Liver (tissue), 3 donors: ENCODE data around the gene MARCHF3.

Experiments used
- EGR1 ChIP-seq, 2 donors: IDR thresholded peaks; 2 replicates each; pipeline ENCODE4 v1.6.1; 2016 to 2018; ENCODE audit warnings: antibody characterized with exemption in 2 of 2, low read depth in 2 of 2
- GABPA ChIP-seq, 2 donors: IDR thresholded peaks in 1 of 2; conservative IDR thresholded peaks in 1 of 2; 2 replicates each; pipeline ENCODE4 v1.6.1; 2016; ENCODE audit warnings: antibody characterized with exemption in 2 of 2, mild to moderate bottlenecking in 1 of 2, moderate library complexity in 1 of 2
- JUND ChIP-seq, 2 donors: IDR thresholded peaks; 2 replicates each; pipeline ENCODE4 v1.6.1; 2016; ENCODE audit warnings: antibody characterized with exemption in 2 of 2
- NR2F2 ChIP-seq: IDR thresholded peaks from 2 replicates; pipeline ENCODE4 v1.6.1; 2016; ENCODE audit warnings: antibody characterized with exemption
- RAD21 ChIP-seq, 2 donors: IDR thresholded peaks; 2 replicates each; pipeline ENCODE4 v1.6.1; 2016; ENCODE audit warnings: antibody characterized with exemption in 2 of 2, mild to moderate bottlenecking in 2 of 2
- SP1 ChIP-seq: IDR thresholded peaks from 2 replicates; pipeline ENCODE4 v1.6.1; 2018; ENCODE audit warnings: antibody characterized with exemption, mild to moderate bottlenecking
- TAF1 ChIP-seq: conservative IDR thresholded peaks from 2 replicates; pipeline ENCODE4 v1.6.1; 2016; ENCODE audit warnings: antibody characterized with exemption, mild to moderate bottlenecking
- TF ChIP-seq, protein P1 (sequence below): fragments of 150-350 bp; IDR thresholded peaks from 2 replicates; pipeline ENCODE4 v1.5.1; 2017; ENCODE audit warnings: improper control_type of control experiment, low read depth, low read length; ENCODE audit not compliant: missing input control
- TF ChIP-seq, protein P2 (sequence below): IDR thresholded peaks from 2 replicates; pipeline ENCODE4 v1.6.1; 2016; ENCODE audit warnings: antibody characterized with exemption
- TF ChIP-seq, protein P3 (sequence below): IDR thresholded peaks from 2 replicates; pipeline ENCODE4 v1.6.1; 2016; ENCODE audit warnings: antibody characterized with exemption
- TF ChIP-seq, protein P4 (sequence below): IDR thresholded peaks from 2 replicates; pipeline ENCODE4 v1.6.1; 2016; ENCODE audit warnings: antibody characterized with exemption, mild to moderate bottlenecking
- donor health status: healthy.
- donor health status: healthy.

DNA sequence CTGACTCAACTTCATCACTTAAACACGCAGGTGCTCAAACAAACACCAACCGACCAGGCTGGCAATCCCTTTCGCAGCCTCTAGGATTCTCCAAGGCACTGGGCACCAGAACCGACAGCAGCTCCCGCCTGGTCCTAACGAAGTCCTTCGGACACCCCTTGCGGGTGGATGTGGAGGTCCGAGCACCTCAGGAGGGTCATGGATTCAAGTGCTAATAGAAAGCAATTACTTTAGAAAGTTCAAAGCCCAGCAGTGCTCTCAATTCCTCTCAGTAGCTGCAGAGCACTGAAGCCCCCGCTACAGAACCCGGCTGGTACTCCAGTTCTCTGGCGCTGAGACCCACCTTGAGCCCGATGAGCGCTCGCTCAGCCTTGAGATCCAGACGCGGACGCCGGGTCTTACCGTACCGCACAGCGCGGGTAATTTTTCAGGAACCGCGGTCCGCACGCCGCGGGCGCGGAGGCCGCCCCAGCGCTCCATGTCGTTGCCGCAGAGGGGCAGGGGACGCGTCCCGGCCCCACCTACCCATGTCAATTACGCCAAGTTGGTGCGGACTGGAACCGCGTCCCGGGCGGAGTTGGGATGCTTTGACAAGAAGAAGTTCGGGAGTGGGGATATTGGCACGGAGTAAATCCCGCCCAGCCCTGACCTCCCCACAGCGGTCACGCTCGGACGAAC, 638 bp downstream of the MARCHF3 start:
- TF ChIP-seq, protein P1, sequence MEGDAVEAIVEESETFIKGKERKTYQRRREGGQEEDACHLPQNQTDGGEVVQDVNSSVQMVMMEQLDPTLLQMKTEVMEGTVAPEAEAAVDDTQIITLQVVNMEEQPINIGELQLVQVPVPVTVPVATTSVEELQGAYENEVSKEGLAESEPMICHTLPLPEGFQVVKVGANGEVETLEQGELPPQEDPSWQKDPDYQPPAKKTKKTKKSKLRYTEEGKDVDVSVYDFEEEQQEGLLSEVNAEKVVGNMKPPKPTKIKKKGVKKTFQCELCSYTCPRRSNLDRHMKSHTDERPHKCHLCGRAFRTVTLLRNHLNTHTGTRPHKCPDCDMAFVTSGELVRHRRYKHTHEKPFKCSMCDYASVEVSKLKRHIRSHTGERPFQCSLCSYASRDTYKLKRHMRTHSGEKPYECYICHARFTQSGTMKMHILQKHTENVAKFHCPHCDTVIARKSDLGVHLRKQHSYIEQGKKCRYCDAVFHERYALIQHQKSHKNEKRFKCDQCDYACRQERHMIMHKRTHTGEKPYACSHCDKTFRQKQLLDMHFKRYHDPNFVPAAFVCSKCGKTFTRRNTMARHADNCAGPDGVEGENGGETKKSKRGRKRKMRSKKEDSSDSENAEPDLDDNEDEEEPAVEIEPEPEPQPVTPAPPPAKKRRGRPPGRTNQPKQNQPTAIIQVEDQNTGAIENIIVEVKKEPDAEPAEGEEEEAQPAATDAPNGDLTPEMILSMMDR = peak; percentile 45
- TF ChIP-seq SP1 (no peak), NR2F2 (no peak), RAD21 (IDR thresholded peaks at IDR 0.05) (peak; percentile 40 to 62), JUND (IDR thresholded peaks at IDR 0.05) (no peak), EGR1 (IDR thresholded peaks at IDR 0.05; ENCODE audit: low read depth in 2 of 2) (no peak), TAF1 (no peak), GABPA (IDR thresholded peaks at IDR 0.05 in 1 of 2, conservative IDR thresholded peaks at IDR 0.05 in 1 of 2) (no peak)
- TF ChIP-seq, protein P2, sequence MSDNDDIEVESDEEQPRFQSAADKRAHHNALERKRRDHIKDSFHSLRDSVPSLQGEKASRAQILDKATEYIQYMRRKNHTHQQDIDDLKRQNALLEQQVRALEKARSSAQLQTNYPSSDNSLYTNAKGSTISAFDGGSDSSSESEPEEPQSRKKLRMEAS = no peak
- TF ChIP-seq, protein P3, sequence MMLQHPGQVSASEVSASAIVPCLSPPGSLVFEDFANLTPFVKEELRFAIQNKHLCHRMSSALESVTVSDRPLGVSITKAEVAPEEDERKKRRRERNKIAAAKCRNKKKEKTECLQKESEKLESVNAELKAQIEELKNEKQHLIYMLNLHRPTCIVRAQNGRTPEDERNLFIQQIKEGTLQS = no peak
- TF ChIP-seq, protein P4, sequence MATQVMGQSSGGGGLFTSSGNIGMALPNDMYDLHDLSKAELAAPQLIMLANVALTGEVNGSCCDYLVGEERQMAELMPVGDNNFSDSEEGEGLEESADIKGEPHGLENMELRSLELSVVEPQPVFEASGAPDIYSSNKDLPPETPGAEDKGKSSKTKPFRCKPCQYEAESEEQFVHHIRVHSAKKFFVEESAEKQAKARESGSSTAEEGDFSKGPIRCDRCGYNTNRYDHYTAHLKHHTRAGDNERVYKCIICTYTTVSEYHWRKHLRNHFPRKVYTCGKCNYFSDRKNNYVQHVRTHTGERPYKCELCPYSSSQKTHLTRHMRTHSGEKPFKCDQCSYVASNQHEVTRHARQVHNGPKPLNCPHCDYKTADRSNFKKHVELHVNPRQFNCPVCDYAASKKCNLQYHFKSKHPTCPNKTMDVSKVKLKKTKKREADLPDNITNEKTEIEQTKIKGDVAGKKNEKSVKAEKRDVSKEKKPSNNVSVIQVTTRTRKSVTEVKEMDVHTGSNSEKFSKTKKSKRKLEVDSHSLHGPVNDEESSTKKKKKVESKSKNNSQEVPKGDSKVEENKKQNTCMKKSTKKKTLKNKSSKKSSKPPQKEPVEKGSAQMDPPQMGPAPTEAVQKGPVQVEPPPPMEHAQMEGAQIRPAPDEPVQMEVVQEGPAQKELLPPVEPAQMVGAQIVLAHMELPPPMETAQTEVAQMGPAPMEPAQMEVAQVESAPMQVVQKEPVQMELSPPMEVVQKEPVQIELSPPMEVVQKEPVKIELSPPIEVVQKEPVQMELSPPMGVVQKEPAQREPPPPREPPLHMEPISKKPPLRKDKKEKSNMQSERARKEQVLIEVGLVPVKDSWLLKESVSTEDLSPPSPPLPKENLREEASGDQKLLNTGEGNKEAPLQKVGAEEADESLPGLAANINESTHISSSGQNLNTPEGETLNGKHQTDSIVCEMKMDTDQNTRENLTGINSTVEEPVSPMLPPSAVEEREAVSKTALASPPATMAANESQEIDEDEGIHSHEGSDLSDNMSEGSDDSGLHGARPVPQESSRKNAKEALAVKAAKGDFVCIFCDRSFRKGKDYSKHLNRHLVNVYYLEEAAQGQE = no peak
